ENCODE measurements around the gene KLHL3. TPM values are rescaled to one million over a fixed set of nuclear protein-coding genes. Genes with fewer than 3 reads are reported as not detected.

The KLHL3 gene
- total and polyA plus RNA-seq, 9 of the 15 experiments (the other 6 are each of a cell fraction or from before 2014, with no cell fraction given): under 0.01 to 1.5 (median 0.22) TPM

DNA sequence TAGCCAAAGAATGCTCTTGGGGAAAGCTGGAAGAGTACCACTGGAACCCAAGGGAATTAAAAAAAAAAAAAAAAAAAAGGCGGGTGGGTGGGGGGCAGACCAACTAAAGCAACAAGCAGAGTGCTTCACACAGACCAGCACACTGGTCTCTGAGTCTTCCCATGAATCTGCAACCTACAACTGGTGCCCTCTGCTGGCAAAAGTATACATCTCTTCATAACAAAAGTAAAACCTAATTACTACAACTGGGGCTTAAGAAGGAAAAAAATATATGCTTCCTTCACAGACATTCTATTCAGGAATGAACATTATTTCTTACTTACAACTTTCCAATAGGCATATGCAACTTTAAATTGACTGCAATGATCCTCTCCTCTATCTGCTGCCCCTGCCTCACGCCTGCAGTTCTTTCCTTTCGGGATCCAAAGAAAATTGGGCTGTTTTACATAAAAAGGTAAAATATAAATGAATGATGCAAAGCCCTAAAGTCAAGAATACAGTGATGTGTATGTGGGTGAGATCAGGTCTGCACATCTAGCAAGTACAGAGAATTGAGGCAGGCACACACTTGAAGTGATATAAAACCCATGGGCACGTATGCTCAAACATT lies 7.2 kb upstream of the KLHL3 start:
- 21% methylated on average over 3 of the region's 4 CpGs for WGBS (ENCODE audit: insufficient coverage, low coverage, missing lambda C conversion rate)
- Histone ChIP-seq H3K9me3 (replicated peaks; ENCODE audit: control insufficient read depth, insufficient read depth, low read depth, low read length) (no peaks in the 10 kb centered on the region), H3K9me1 (ENCODE audit: control insufficient read depth, insufficient read depth, low read length) (no peaks in the 10 kb centered on the region), H3K4me1 (replicated peaks in 1 of 2; ENCODE audit: control insufficient read depth in 2 of 2, insufficient read depth in 2 of 2, low read length in 2 of 2) (no peaks in the 10 kb centered on the region), H2AFZ (ENCODE audit: low read depth, low read length) (no peak overlapping the region; the same call in 1 of the 2 replicates), H3K27me3 (ENCODE audit: control insufficient read depth in 2 of 2, insufficient read depth in 2 of 2, low read length in 2 of 2) (peaks cover 0 to 3% of the 10 kb centered on the region in 2 experiments; a peak in 2 of 5 replicates), H3K79me2 (ENCODE audit: control insufficient read depth, insufficient read depth, low read length) (no peaks in the 10 kb centered on the region), H3K36me3 (ENCODE audit: control insufficient read depth, insufficient read depth, low read length) (no peaks in the 10 kb centered on the region), H3K27ac (ENCODE audit: extremely low read depth, low read depth, low read length) (no peak overlapping the region), H3K9ac (ENCODE audit: insufficient read depth in 1 of 2, low read depth in 2 of 2, low read length in 2 of 2) (no peak overlapping the region), H4K20me1 (replicated peaks; ENCODE audit: control insufficient read depth, insufficient read depth, low read length) (no peaks in the 10 kb centered on the region), H3K4me3 (no peak overlapping the region), H3K4me2 (ENCODE audit: insufficient read depth, low read length) (no peak overlapping the region)
- POLR2A ChIA-PET: interaction anchor here (0.7 to 3.6 kb wide), 5 partner anchors 8 to 83 kb away, joined by 3 to 18 read pairs (median 7); no protein-coding TSS in a partner anchor
- in situ Hi-C loops (cut with MboI) (no loop called here), intact Hi-C loops (cut with micrococcal nuclease) (loop anchor here (1.0 kb wide), 2 partner anchors 83 to 114 kb away; no protein-coding TSS in a partner anchor)
- DNase-seq (ENCODE audit: extremely low read depth in 1 of 4, low spot score in 3 of 4) (peak; percentile 26 to 79 (median 38)), ATAC-seq (peak; percentile 91), FAIRE-seq (peak; percentile 80)
- CTCF ChIA-PET (ENCODE audit: low intra/inter-chr PET ratio): interaction anchor here (1.0 to 3.3 kb wide), 3 partner anchors 75 to 113 kb away, joined by 3 to 21 read pairs (median 17); no protein-coding TSS in a partner anchor
- BruUV-seq (replicated peaks): no TSS peak
- TF ChIP-seq XRCC4 (IDR thresholded peaks at IDR 0.05; ENCODE audit: extremely low read depth, insufficient read depth, insufficient read length): no peak
- TF ChIP-seq ZNF316 (IDR thresholded peaks at IDR 0.05): no peak
- TF ChIP-seq, protein P1, sequence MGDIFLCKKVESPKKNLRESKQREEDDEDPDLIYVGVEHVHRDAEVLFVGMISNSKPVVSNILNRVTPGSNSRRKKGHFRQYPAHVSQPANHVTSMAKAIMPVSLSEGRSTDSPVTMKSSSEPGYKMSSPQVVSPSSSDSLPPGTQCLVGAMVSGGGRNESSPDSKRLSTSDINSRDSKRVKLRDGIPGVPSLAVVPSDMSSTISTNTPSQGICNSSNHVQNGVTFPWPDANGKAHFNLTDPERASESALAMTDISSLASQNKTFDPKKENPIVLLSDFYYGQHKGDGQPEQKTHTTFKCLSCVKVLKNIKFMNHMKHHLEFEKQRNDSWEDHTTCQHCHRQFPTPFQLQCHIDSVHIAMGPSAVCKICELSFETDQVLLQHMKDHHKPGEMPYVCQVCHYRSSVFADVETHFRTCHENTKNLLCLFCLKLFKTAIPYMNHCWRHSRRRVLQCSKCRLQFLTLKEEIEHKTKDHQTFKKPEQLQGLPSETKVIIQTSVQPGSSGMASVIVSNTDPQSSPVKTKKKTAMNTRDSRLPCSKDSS (IDR thresholded peaks at IDR 0.05; ENCODE audit: low read depth, partially characterized antibody): no peak
- no peak for TF ChIP-seq CBX1 (IDR thresholded peaks at IDR 0.05; ENCODE audit: low read depth)
- TF ChIP-seq, protein P2, sequence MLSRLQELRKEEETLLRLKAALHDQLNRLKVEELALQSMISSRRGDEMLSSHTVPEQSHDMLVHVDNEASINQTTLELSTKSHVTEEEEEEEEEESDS (CRISPR knock-in tag; IDR thresholded peaks at IDR 0.05): no peak
- TF ChIP-seq ZNF239 (CRISPR knock-in tag; IDR thresholded peaks at IDR 0.05): no peak
- TF ChIP-seq, protein P3, sequence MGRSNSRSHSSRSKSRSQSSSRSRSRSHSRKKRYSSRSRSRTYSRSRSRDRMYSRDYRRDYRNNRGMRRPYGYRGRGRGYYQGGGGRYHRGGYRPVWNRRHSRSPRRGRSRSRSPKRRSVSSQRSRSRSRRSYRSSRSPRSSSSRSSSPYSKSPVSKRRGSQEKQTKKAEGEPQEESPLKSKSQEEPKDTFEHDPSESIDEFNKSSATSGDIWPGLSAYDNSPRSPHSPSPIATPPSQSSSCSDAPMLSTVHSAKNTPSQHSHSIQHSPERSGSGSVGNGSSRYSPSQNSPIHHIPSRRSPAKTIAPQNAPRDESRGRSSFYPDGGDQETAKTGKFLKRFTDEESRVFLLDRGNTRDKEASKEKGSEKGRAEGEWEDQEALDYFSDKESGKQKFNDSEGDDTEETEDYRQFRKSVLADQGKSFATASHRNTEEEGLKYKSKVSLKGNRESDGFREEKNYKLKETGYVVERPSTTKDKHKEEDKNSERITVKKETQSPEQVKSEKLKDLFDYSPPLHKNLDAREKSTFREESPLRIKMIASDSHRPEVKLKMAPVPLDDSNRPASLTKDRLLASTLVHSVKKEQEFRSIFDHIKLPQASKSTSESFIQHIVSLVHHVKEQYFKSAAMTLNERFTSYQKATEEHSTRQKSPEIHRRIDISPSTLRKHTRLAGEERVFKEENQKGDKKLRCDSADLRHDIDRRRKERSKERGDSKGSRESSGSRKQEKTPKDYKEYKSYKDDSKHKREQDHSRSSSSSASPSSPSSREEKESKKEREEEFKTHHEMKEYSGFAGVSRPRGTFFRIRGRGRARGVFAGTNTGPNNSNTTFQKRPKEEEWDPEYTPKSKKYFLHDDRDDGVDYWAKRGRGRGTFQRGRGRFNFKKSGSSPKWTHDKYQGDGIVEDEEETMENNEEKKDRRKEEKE (IDR thresholded peaks at IDR 0.05; ENCODE audit: borderline replicate concordance in 1 of 2, control insufficient read depth in 1 of 2, low read depth in 2 of 2, low read length in 1 of 2): no peak
- TF ChIP-seq, protein P4, sequence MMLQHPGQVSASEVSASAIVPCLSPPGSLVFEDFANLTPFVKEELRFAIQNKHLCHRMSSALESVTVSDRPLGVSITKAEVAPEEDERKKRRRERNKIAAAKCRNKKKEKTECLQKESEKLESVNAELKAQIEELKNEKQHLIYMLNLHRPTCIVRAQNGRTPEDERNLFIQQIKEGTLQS (IDR thresholded peaks at IDR 0.05): no peak
- TF ChIP-seq, protein P4 (CRISPR knock-in tag; conservative IDR thresholded peaks at IDR 0.05): no peak
- peak; percentile 20 for TF ChIP-seq ZFP36 (IDR thresholded peaks at IDR 0.05; ENCODE audit: low read depth, low read length, partially characterized antibody)
- TF ChIP-seq, protein P5, sequence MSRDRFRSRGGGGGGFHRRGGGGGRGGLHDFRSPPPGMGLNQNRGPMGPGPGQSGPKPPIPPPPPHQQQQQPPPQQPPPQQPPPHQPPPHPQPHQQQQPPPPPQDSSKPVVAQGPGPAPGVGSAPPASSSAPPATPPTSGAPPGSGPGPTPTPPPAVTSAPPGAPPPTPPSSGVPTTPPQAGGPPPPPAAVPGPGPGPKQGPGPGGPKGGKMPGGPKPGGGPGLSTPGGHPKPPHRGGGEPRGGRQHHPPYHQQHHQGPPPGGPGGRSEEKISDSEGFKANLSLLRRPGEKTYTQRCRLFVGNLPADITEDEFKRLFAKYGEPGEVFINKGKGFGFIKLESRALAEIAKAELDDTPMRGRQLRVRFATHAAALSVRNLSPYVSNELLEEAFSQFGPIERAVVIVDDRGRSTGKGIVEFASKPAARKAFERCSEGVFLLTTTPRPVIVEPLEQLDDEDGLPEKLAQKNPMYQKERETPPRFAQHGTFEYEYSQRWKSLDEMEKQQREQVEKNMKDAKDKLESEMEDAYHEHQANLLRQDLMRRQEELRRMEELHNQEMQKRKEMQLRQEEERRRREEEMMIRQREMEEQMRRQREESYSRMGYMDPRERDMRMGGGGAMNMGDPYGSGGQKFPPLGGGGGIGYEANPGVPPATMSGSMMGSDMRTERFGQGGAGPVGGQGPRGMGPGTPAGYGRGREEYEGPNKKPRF (IDR thresholded peaks at IDR 0.05; ENCODE audit: low read depth, low read length): no peak
- TF ChIP-seq ZNF311 (CRISPR knock-in tag; IDR thresholded peaks at IDR 0.05): no peak
- no peak for TF ChIP-seq SIN3A (IDR thresholded peaks at IDR 0.05; ENCODE audit: borderline replicate concordance in 2 of 2, control insufficient read depth in 1 of 2, low read depth in 2 of 2, low read length in 2 of 2)
